ENCODE results near the gene CCL21. TPM values are rescaled to one million over a fixed set of nuclear protein-coding genes. Genes with fewer than 3 reads are reported as not detected.

The CCL21 gene
- total RNA-seq, 2 experiments from 2014 or later = not detected

- CTCF ChIA-PET = no interaction called here
- H3K36me3 Mint-ChIP-seq (ENCODE audit: low read depth) = peaks cover 37% of the 10 kb centered on the region
- Histone ChIP-seq H3K4me3 (ENCODE audit: low read length) (no peak overlapping the region), H3K4me1 (ENCODE audit: insufficient read depth, low read length) (peaks cover 12% of the 10 kb centered on the region), H3K27me3 (ENCODE audit: control insufficient read depth in 1 of 2, insufficient read depth in 2 of 2, low read length in 2 of 2) (no peaks in the 10 kb centered on the region), H3K9me3 (ENCODE audit: control insufficient read depth in 1 of 2, insufficient read depth in 1 of 2, low read length in 2 of 2) (peaks cover 9 to 10% of the 10 kb centered on the region in 2 experiments), H3K36me3 (ENCODE audit: insufficient read depth, low read length) (no peaks in the 10 kb centered on the region), H3K27ac (ENCODE audit: low read depth in 1 of 2, low read length in 2 of 2) (no peak overlapping the region)
- POLR2A ChIA-PET = no interaction called here
- no peak for ATAC-seq (ENCODE audit: poor library complexity)
- H3K4me1 Mint-ChIP-seq (ENCODE audit: low read depth) = peaks cover 15% of the 10 kb centered on the region
- DNase-seq = no peak
- TF ChIP-seq CTCF (IDR thresholded peaks at IDR 0.05) = no peak
- no peak overlapping the region for H3K4me3 Mint-ChIP-seq
- no peaks in the 10 kb centered on the region for H3K27me3 Mint-ChIP-seq
- intact Hi-C loops (cut with DNase I, micrococcal nuclease) = loop anchor here in 1 of 2 experiments (5.0 kb wide), 3 partner anchors 213 to 432 kb away; partner anchors contain the start of genes DNAI1, DNAJB5, FAM219A and STOML2
- H3K27ac Mint-ChIP-seq = peak overlapping the region; percentile 99
- H3K9me3 Mint-ChIP-seq = peaks cover 5% of the 10 kb centered on the region
Measured at GRCh38 chr9:34669809-34670562, 40.0 kb downstream of the CCL21 start.

- Mint-ChIP-seq H3K27ac (peak overlapping the region; percentile 99), H3K36me3 (ENCODE audit: low read depth) (peaks cover 57% of the 10 kb centered on the region), H3K4me3 (peak overlapping the region; percentile 97), H3K4me1 (ENCODE audit: low read depth) (peaks cover 52% of the 10 kb centered on the region), H3K27me3 (no peaks in the 10 kb centered on the region), H3K9me3 (peaks cover 5% of the 10 kb centered on the region)
- intact Hi-C loops (cut with DNase I, micrococcal nuclease) = loop anchor here in 1 of 2 experiments (2.0 to 5.0 kb wide), 5 partner anchors 35 to 437 kb away; partner anchors contain the start of genes DNAI1, DNAJB5, FAM219A and RPP25L
- ChIA-PET CTCF (interaction anchor here (0.8 to 6.7 kb wide), 5 partner anchors 18 to 37 kb away, joined by 3 to 57 read pairs (median 5); partner anchors contain the start of gene GALT), POLR2A (interaction anchor here (0.6 to 4.7 kb wide), 10 partner anchors 9 to 451 kb away, joined by 3 to 54 read pairs (median 6); partner anchors contain the start of genes DCTN3, DNAI1, FAM219A and GALT)
- peak; percentile 79 for ATAC-seq (ENCODE audit: poor library complexity)
- Histone ChIP-seq H3K9me3 (ENCODE audit: control insufficient read depth in 1 of 2, insufficient read depth in 1 of 2, low read length in 2 of 2) (peaks cover 3 to 10% of the 10 kb centered on the region in 2 experiments), H3K4me3 (ENCODE audit: low read length) (peak overlapping the region; percentile 90), H3K4me1 (ENCODE audit: insufficient read depth, low read length) (peaks cover 55% of the 10 kb centered on the region), H3K27me3 (ENCODE audit: control insufficient read depth in 1 of 2, insufficient read depth in 2 of 2, low read length in 2 of 2) (no peaks in the 10 kb centered on the region), H3K27ac (ENCODE audit: low read depth in 1 of 2, low read length in 2 of 2) (peak overlapping the region; percentile 95 to 99), H3K36me3 (ENCODE audit: insufficient read depth, low read length) (peaks cover 16% of the 10 kb centered on the region)
- no peak for TF ChIP-seq CTCF (IDR thresholded peaks at IDR 0.05)
- peak; percentile 81 to 97 (median 88) for DNase-seq
Measured at GRCh38 chr9:34665381-34666250, 44.3 kb downstream of the CCL21 start.

GRCh38 chr9:34665067-34665380, 44.9 kb downstream of the CCL21 start:
- H3K4me1 Mint-ChIP-seq (ENCODE audit: low read depth) = peaks cover 52% of the 10 kb centered on the region
- H3K9me3 ChIP-seq (ENCODE audit: control insufficient read depth in 1 of 2, insufficient read depth in 1 of 2, low read length in 2 of 2) = peaks cover 3 to 7% of the 10 kb centered on the region in 2 experiments

More at GRCh38 chr9:34665067-34665380, 44.9 kb downstream of the CCL21 start:
- Histone ChIP-seq H3K27me3 (ENCODE audit: control insufficient read depth in 1 of 2, insufficient read depth in 2 of 2, low read length in 2 of 2) (no peaks in the 10 kb centered on the region), H3K4me1 (ENCODE audit: insufficient read depth, low read length) (peaks cover 60% of the 10 kb centered on the region), H3K4me3 (ENCODE audit: low read length) (peak overlapping the region; percentile 90), H3K27ac (ENCODE audit: low read depth in 1 of 2, low read length in 2 of 2) (peak overlapping the region; percentile 64 to 92), H3K36me3 (ENCODE audit: insufficient read depth, low read length) (peaks cover 22% of the 10 kb centered on the region)
- TF ChIP-seq CTCF (IDR thresholded peaks at IDR 0.05) = no peak
- DNase-seq = no peak
- ATAC-seq (ENCODE audit: poor library complexity) = no peak
- Mint-ChIP-seq H3K4me3 (peak overlapping the region; percentile 97), H3K27ac (peak overlapping the region; percentile 99), H3K27me3 (no peaks in the 10 kb centered on the region), H3K36me3 (ENCODE audit: low read depth) (peaks cover 63% of the 10 kb centered on the region), H3K9me3 (peaks cover 5% of the 10 kb centered on the region)
- intact Hi-C loops (cut with DNase I, micrococcal nuclease) = loop anchor here in 1 of 2 experiments (2.0 to 5.0 kb wide), 4 partner anchors 52 to 437 kb away; partner anchors contain the start of genes DNAI1, DNAJB5, FAM219A and RPP25L
- CTCF ChIA-PET = interaction anchor here (0.8 to 6.7 kb wide), 8 partner anchors 17 to 452 kb away, joined by 3 to 57 read pairs (median 5); partner anchors contain the start of genes GALT and SIGMAR1
- POLR2A ChIA-PET = interaction anchor here (0.6 to 4.7 kb wide), 8 partner anchors 8 to 452 kb away, joined by 3 to 54 read pairs (median 6); partner anchors contain the start of genes DCTN3, GALT and SIGMAR1
